ENCODE data around the gene EPHA3.

The EPHA3 gene

DNA sequence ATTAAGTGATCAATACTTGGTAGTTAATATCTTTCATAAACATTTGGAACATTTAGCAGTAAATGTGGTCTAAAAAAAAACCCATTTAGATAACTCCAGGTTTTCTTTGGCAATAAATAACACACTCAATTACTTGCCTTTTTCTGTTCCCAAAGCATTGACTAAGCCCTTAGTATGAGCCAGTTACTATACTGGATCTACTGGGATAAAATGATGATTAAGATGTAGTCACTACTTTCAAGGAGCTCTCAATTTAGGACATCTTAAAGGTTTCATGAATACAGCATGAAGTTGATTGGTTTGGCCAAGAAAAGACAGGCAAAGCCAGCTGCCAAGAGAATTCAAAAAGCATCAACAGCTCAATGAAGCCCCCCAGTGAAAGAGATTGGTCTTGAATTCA, 250.9 kb downstream of the EPHA3 start:
- no peak for DNase-seq (ENCODE audit: extremely low read depth, insufficient read length)
- TF ChIP-seq CTCF (IDR thresholded peaks at IDR 0.05; ENCODE audit: insufficient read depth, low read length, poor library complexity, severe bottlenecking) = no peak
- no peaks in the 10 kb centered on the region for H3K36me3 ChIP-seq (ENCODE audit: control insufficient read depth, insufficient read depth, low read length)
- H3K27me3 ChIP-seq (replicated peaks; ENCODE audit: control insufficient read depth, insufficient read depth, low read length) = no peaks in the 10 kb centered on the region
- no peak overlapping the region for H3K4me3 ChIP-seq (replicated peaks; ENCODE audit: low read depth, low read length)

GRCh38 chr3:89360156-89360555, 252.7 kb downstream of the EPHA3 start:
- no peak for TF ChIP-seq CTCF (IDR thresholded peaks at IDR 0.05; ENCODE audit: insufficient read depth, low read length, poor library complexity, severe bottlenecking)

GRCh38 chr3:89362496-89362895, 255.1 kb downstream of the EPHA3 start:
- Histone ChIP-seq H3K27me3 (replicated peaks; ENCODE audit: control insufficient read depth, insufficient read depth, low read length) (no peaks in the 10 kb centered on the region), H3K4me3 (replicated peaks; ENCODE audit: low read depth, low read length) (no peak overlapping the region), H3K36me3 (ENCODE audit: control insufficient read depth, insufficient read depth, low read length) (no peaks in the 10 kb centered on the region)
- TF ChIP-seq CTCF (IDR thresholded peaks at IDR 0.05; ENCODE audit: insufficient read depth, low read length, poor library complexity, severe bottlenecking) = no peak
- DNase-seq (ENCODE audit: extremely low read depth, insufficient read length) = no peak

More at GRCh38 chr3:89360156-89360555, 252.7 kb downstream of the EPHA3 start:
- Histone ChIP-seq H3K36me3 (ENCODE audit: control insufficient read depth, insufficient read depth, low read length) (no peaks in the 10 kb centered on the region), H3K4me3 (replicated peaks; ENCODE audit: low read depth, low read length) (no peak overlapping the region), H3K27me3 (replicated peaks; ENCODE audit: control insufficient read depth, insufficient read depth, low read length) (no peaks in the 10 kb centered on the region)
- DNase-seq (ENCODE audit: extremely low read depth, insufficient read length) = no peak

DNA sequence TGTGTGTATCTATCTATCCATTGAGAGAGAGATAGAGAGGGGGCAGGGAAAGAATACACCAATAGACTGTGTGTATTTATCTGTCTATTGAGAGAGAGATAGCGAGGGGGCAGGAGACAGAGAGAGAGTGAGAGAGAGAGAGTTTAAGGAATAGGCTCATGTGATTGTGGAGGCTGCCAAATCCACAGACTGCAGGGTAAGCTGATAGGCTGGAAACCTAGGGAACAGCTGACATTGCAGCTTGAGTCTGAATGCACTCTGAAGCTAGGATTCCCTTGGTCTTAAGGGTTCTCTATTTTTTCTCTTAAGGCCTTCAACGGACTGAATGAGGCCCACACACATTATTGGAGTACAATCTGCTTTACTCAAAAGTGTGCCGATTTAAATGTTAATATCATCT, 255.8 kb downstream of the EPHA3 start:
- H3K27me3 ChIP-seq (replicated peaks; ENCODE audit: control insufficient read depth, insufficient read depth, low read length) = no peaks in the 10 kb centered on the region
- no peak for TF ChIP-seq CTCF (IDR thresholded peaks at IDR 0.05; ENCODE audit: insufficient read depth, low read length, poor library complexity, severe bottlenecking)
- no peak overlapping the region for H3K4me3 ChIP-seq (replicated peaks; ENCODE audit: low read depth, low read length)
- DNase-seq (ENCODE audit: extremely low read depth, insufficient read length) = no peak
- no peaks in the 10 kb centered on the region for H3K36me3 ChIP-seq (ENCODE audit: control insufficient read depth, insufficient read depth, low read length)

DNA sequence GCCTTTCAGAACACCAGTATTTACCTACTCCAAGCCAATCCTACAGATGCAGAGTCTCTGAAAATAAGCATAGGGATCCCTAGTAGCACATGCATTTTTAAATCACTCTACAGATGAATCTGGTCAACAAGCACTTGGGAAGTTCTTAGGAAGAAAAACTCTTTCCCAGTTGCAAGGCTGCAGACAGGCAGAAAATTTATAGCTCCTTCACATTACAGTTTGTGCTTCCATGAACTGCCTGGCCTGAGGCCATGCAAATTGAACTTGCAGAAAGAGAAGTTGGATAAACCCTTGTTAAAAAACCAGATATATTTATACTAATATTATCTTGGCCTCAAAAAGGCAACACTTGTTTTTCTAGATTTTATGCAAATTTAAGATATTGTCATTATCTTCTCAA, 256.9 kb downstream of the EPHA3 start:
- Histone ChIP-seq H3K36me3 (ENCODE audit: control insufficient read depth, insufficient read depth, low read length) (no peaks in the 10 kb centered on the region), H3K27me3 (replicated peaks; ENCODE audit: control insufficient read depth, insufficient read depth, low read length) (no peaks in the 10 kb centered on the region), H3K4me3 (replicated peaks; ENCODE audit: low read depth, low read length) (no peak overlapping the region)
- TF ChIP-seq CTCF (IDR thresholded peaks at IDR 0.05; ENCODE audit: insufficient read depth, low read length, poor library complexity, severe bottlenecking) = no peak
- DNase-seq (ENCODE audit: extremely low read depth, insufficient read length) = no peak

GRCh38 chr3:89367166-89367565, 259.7 kb downstream of the EPHA3 start:
- DNase-seq (ENCODE audit: extremely low read depth, insufficient read length) = no peak
- Histone ChIP-seq H3K27me3 (replicated peaks; ENCODE audit: control insufficient read depth, insufficient read depth, low read length) (no peaks in the 10 kb centered on the region), H3K36me3 (ENCODE audit: control insufficient read depth, insufficient read depth, low read length) (no peaks in the 10 kb centered on the region), H3K4me3 (replicated peaks; ENCODE audit: low read depth, low read length) (no peak overlapping the region)
- no peak for TF ChIP-seq CTCF (IDR thresholded peaks at IDR 0.05; ENCODE audit: insufficient read depth, low read length, poor library complexity, severe bottlenecking)
